Embryonic facial prominence (tissue), 1 donor: ENCODE measurements around the gene SMG6.
A peak's percentile ranks its signal among the peaks of the same experiment; 100 is the strongest.
"Not testable (repeated sequence)": the region's sequence is repeated elsewhere in the genome, so short reads cannot be mapped to it uniquely, and the experiment has no call there.

Experiments used
- DNase-seq: peaks from one replicate; pipeline ENCODE4 v3.0.0-alpha.2; 2016; ENCODE audit errors: extremely low spot score

Gene SMG6

GRCh38 chr17:2028234-2028614 lies 275.4 kb downstream of the SMG6 start:
- DNase-seq = no peak

GRCh38 chr17:2027528-2028233 lies 275.9 kb downstream of the SMG6 start:
- no peak for DNase-seq

GRCh38 chr17:2025622-2026309 lies 277.8 kb downstream of the SMG6 start:
- no peak for DNase-seq

GRCh38 chr17:2025220-2025621 lies 278.4 kb downstream of the SMG6 start, which contains the start of gene RTN4RL1:
TSS of gene RTN4RL1 (minus strand) at chr17:2025334. CDS start at chr17:2024865, 469 bp downstream.
- peak; percentile 41 for DNase-seq

DNA sequence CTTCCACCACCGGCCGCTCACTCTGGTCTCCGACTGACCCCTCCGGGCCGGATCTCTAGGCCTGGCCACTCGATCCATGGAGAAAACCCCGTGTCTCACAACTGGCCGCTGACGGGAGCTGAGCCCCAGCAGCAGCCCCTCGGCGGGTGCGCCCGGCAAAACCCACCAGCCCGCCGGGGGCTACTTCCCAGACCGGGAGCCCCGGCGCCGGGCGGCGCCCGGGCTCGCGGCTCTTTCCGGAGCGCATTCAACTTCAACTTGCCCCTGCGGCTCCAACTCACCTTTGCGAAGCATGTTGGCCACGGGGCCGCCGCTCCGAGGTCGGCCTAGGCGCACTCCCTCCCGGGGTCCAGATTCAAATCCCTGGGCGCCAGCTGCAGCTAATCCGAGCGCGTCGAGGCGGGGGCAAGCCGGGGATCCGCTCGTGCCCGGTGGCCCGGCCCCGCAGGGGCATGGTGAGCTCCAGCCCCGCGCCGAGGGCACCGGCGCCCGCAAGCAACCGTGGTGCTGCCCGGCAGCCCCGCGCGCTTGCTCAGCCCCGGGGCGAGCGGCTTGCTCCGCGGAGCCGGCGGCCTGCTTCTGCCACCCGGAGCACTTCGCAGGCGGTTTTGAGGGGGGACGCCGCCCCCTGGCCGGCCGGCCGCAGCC lies 278.9 kb downstream of the SMG6 start:
- DNase-seq = no peak

DNA sequence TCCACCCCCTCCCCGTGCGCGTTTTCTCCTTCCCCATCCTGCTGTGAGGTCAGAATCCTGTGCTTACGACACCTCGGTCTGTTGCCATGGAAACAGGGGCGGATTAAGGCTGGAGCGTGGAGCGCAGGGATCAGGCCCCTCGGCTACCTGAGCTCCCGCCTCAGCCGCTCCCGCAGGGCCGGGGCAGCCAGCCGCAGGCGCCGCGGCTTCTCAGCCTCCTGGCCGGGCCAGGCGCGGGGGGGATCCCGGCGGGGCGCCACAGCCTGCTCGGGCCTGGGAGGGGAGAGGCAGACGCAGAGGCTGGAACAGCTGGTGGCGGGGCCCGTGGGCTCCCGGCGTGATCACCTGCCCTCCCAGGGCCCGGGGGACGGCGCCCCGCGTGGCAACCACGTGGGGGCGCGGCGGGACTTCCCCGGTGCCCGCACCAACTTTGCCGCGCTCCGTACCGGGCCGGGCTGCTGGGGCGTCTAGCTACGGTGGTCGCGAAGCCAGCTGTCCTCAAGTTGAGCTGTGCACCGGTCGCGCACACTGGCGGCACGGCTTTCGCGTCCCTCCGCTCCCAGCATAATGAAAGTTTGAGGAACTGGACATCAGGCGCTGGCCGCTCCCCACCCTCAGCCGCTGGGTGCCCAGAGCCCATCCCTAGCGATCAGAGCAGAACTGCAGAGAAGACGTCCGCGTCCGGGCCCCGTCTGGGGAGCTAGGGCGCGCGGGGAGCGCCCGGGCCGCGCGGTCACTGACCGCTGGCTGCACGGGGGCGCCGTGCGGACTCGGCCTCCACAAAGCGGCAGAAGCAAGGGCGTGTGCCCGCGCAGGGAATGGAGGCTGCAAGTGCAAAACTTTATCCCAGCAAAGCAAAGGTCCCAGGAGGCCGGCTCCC lies 279.7 kb downstream of the SMG6 start:
- DNase-seq = no peak

GRCh38 chr17:2023256-2023655 lies 280.3 kb downstream of the SMG6 start:
- no peak for DNase-seq

GRCh38 chr17:2022647-2023240 lies 280.8 kb downstream of the SMG6 start:
- DNase-seq = no peak

GRCh38 chr17:2020721-2021120 lies 282.9 kb downstream of the SMG6 start:
- DNase-seq = no peak

GRCh38 chr17:2019723-2020122 lies 283.9 kb downstream of the SMG6 start:
- no peak for DNase-seq

- DNase-seq = no peak
Observed at GRCh38 chr17:2018716-2019510, 284.7 kb downstream of the SMG6 start.

GRCh38 chr17:2017274-2017941 lies 286.2 kb downstream of the SMG6 start:
- DNase-seq = no peak

DNA sequence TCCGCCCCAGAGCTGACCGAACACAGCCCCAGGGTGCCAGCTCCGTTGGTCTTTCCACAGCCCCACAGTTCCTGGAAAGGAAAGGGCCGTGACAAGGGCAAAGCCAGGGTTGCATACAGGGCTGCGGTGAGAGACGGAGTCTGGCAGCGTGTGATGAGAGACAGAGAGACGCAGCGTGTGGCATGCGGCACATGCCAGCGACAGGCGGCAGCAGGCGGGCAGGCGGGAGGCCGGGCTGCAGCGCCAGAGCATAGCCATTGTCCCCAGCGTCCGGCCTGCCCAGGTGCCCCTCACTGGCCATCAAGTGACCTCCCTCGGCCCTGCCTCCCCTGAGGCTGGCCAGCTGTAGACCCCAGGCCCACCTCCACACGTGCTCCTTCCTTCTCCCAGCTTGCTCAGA lies 287.1 kb downstream of the SMG6 start:
- DNase-seq = no peak

DNA sequence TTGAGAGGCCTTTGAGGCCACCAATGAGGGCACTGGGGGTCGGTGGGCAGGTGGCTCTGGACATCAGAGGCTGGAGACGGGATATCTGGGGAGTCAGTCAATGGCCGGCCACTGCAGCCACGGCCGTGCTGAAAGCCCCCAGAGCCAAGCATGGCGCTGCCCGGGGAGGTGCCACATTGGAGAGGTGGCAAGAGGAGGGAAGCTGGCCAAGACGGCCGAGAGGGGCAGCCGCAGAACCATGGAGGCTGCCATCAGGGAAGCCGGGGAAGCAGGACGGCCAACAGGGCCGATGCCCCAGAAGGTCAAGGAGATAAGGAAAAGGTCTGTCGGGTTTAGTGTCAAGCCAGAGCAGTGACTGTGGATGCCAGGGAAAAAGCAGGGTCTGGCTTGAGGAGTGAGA lies 288.3 kb downstream of the SMG6 start:
- DNase-seq = no peak

DNA sequence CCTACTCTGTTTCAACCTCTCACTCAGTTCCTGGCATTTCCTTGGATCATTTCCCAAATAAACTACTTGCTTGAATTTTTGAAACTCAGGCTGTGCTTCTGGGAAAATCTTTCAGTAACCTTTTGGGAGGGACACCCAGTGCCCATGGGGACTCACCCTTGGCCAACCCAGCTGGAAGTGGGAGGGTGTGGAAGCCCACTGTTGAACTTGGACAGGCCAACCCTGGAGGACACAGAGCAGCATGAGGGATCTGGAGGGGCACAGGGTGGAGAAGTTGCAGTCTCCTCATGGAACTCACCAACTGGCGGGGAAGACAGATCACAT lies 289.6 kb downstream of the SMG6 start:
- no peak for DNase-seq

DNA sequence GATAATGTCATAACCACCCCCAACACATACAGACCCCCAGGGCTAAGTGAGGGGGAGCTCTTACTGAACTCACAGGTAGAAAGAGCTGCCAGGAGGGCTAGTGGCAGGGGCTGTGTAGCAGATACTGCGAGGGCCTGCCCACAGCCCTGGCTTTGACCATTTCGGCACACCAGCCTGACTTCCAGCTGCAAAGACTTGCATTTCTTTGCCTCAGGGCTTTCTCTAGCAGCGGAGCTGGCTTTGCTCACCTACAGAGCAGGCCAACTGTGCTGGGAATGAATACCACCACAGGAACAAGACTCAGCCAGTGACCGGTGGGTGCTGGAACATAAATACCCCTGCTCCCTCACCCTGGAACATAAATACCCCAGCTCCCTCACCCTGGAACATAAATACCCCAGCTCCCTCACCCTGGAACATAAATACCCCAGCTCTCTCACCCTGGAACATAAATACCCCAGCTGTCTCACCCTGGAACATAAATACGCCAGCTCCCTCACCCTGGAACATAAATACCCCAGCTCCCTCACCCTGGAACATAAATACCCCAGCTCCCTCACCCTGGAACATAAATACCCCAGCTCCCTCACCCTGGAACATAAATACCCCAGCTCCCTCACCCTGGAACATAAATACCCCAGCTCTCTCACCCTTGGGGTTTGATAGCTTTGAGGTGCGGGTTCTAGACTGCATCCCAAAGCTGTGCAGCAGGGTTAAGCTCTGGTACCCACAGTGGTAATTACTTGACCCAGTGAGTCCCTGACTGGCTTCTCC lies 290.2 kb downstream of the SMG6 start:
- not testable (repeated sequence) for DNase-seq

DNA sequence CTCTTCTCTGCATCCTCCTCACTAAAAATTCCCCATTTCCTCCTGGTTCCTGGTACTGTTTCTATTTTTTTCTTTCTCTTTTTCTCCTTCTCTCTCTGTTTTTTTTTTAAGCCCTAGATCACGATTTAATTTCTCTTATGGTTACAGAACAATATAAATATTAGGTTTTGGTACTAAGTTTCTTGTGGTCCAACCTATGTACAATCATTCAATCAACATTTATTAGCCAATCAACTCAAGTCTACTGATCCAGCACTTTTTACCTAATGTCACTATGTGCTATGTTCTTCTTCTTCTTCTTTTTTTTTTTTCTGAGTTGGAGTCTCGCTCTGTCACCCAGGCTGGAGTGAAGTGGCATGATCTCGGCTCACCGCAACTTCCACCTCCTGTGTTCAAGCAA lies 291.1 kb downstream of the SMG6 start:
- DNase-seq = no peak

DNA sequence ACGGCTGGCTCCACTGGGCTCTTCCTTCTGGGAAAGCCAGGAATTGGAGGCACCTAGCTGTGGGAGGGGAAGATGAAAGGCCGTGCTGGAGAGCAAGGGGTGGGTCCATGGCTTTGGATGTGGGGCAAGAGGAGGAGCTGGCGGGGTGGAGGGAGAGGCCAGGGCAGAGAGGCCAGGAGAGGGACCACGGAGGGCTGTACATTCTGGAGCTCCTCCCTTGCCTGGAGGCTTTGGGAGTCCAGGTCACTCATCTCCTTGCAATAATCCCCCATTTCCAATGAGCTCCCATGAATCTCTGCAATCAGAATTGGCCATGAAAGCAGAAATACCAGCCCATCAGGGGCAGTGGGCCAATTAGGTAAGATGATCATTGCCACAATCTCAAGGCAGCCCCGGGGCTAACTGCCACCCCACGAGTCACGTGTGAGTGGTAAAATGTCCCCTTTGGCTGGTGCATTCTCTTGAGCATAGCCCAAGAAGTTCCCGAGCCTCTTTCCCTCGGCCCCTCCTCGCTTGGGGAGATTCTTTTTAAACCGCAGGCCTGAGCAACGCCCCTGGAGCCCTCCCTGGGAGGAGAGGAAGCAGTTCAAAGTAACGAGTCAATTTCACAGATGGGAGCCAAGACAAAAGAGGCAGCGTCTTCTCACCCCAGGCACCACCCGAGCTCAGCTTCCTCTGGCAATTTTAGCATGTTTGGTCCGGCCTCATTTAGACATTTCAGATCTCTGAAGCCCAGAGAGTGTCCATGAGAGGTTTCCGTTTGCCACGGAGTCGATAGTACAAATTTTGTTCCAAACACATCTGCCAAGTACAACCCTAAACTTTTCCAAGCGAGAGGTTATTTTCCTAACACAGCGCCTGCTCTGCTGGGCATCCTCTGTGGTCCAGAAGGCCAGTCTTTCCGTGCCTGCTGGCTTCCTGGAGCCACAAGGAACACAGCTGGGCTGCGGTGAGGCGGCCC lies 291.9 kb downstream of the SMG6 start:
- DNase-seq = no peak
